Stimulated activated CD4-positive, alpha-beta T cell treated with anti-CD3 and anti-CD28 coated beads, Interleukin-2, amount 100 ng/mL, for 4 hours (primary cell): Measurements from ENCODE around the gene ARHGEF5.
"Not testable (repeated sequence)": the region's sequence is repeated elsewhere in the genome, so short reads cannot be mapped to it uniquely, and the experiment has no call there.

Experiments
- DNase-seq: peaks from one replicate; pipeline ENCODE4 v3.0.0-alpha.2; 2020; ENCODE audit warnings: low read depth

The ARHGEF5 gene

GRCh38 chr7:144355176-144355822, at the start of gene ARHGEF5:
Gene ARHGEF5 (plus strand): TSS chr7:144355402. CDS start chr7:144362670, 7,268 bp downstream.
- DNase-seq, result not testable (repeated sequence)

- not testable (repeated sequence) for DNase-seq
These were observed 45.5 kb upstream of the ARHGEF5 start for GRCh38 chr7:144309702-144310101.

- not testable (repeated sequence) for DNase-seq
These were observed 44.0 kb upstream of the ARHGEF5 start for GRCh38 chr7:144311218-144311617.

GRCh38 chr7:144311872-144312469, 43.2 kb upstream of the ARHGEF5 start, which contains the start of gene OR2A1:
Gene OR2A1 (plus strand): TSS chr7:144312419. CDS start chr7:144318125, 5,706 bp downstream.
- not testable (repeated sequence) for DNase-seq

- DNase-seq, result not testable (repeated sequence)
These were observed 37.7 kb upstream of the ARHGEF5 start for GRCh38 chr7:144317537-144317936.

- DNase-seq, result not testable (repeated sequence)
These were observed 35.7 kb upstream of the ARHGEF5 start for GRCh38 chr7:144319547-144319946.

GRCh38 chr7:144321677-144322206, 33.5 kb upstream of the ARHGEF5 start:
- DNase-seq, result not testable (repeated sequence)

GRCh38 chr7:144323359-144323758, 31.8 kb upstream of the ARHGEF5 start:
- not testable (repeated sequence) for DNase-seq

- not testable (repeated sequence) for DNase-seq
These were observed 29.3 kb upstream of the ARHGEF5 start for GRCh38 chr7:144325868-144326267.

- not testable (repeated sequence) for DNase-seq
These were observed 25.2 kb upstream of the ARHGEF5 start for GRCh38 chr7:144330044-144330443.

GRCh38 chr7:144331221-144331995, 23.8 kb upstream of the ARHGEF5 start:
- not testable (repeated sequence) for DNase-seq

GRCh38 chr7:144331996-144332288, 23.3 kb upstream of the ARHGEF5 start:
- not testable (repeated sequence) for DNase-seq

- not testable (repeated sequence) for DNase-seq
These were observed 6.6 kb upstream of the ARHGEF5 start for GRCh38 chr7:144348625-144349024.

GRCh38 chr7:144351667-144352066, 3.5 kb upstream of the ARHGEF5 start:
- not testable (repeated sequence) for DNase-seq

GRCh38 chr7:144356185-144356584, 983 bp downstream of the ARHGEF5 start:
- DNase-seq, result not testable (repeated sequence)

GRCh38 chr7:144356860-144357259, 1.7 kb downstream of the ARHGEF5 start:
- not testable (repeated sequence) for DNase-seq

- not testable (repeated sequence) for DNase-seq
These were observed 6.9 kb downstream of the ARHGEF5 start for GRCh38 chr7:144362061-144362460.

GRCh38 chr7:144365523-144365922, 10.3 kb downstream of the ARHGEF5 start:
- DNase-seq, result not testable (repeated sequence)

GRCh38 chr7:144367250-144367649, 12.0 kb downstream of the ARHGEF5 start:
- DNase-seq, result not testable (repeated sequence)

- not testable (repeated sequence) for DNase-seq
These were observed 14.0 kb downstream of the ARHGEF5 start for GRCh38 chr7:144369221-144369620.

- no peak for DNase-seq
These were observed 23.4 kb downstream of the ARHGEF5 start for GRCh38 chr7:144378651-144379050.

- no peak for DNase-seq
These were observed 24.7 kb downstream of the ARHGEF5 start for GRCh38 chr7:144379776-144380384.
